PFSK-1 (cell line): ENCODE results near the gene ATP2A2.

Source experiments
- FOXP2 ChIP-seq: optimal IDR thresholded peaks from 2 replicates; pipeline ENCODE3; 2011; ENCODE audit warnings: borderline replicate concordance, control low read depth, inconsistent platforms; ENCODE audit not compliant: insufficient read depth; ENCODE audit errors: extremely low read length, extremely low read depth
- SIN3A ChIP-seq: IDR thresholded peaks from 2 replicates; pipeline ENCODE4 v1.6.1; 2012; ENCODE audit warnings: mild to moderate bottlenecking, low read length, moderate library complexity, borderline replicate concordance; ENCODE audit not compliant: insufficient read depth
- TF ChIP-seq, protein P1 (sequence below), 2 experiments: IDR thresholded peaks; 2 replicates each; pipeline versions ENCODE4 v1.6.1 to v1.8.0; 2011 to 2012; ENCODE audit warnings: low read depth in 2 of 2, low read length in 2 of 2, control low read depth in 1 of 2, inconsistent platforms in 1 of 2, mild to moderate bottlenecking in 1 of 2, moderate library complexity in 1 of 2; ENCODE audit not compliant: insufficient read depth in 1 of 2

DNA sequence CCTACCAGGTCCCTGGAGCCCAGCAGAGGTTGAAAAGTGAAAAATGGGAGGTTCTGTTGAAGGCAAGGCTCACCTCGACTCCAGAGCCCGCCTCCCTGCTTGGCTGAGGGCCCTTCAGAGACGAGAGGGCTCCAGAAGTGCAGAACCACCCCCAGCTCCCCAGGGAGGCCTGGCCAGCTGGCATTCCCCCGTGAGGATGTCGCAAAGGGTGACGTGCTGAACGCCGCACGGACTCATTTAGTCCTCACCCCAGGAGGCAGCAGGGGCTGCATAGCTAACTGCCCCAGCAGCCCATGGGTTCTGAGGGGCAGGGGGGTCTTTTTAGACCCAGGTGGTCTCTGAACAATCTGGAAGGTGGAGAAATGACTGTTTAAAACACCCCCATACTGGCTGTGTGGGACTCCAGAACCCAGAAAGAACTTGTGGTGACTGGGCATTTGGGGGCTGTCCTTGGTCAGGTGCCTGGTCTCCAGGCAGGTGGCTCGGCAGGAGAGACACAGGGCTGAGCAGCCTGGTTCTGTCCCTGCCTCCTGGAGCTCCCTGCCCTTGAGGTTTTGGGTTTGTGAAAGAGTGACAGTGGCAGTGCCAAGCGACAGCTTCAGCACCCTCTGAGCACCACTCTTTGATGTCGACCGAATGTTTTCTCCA, 90.5 kb downstream of the ATP2A2 start:
- no peak for TF ChIP-seq SIN3A
- no peak for TF ChIP-seq FOXP2
- TF ChIP-seq, protein P1, sequence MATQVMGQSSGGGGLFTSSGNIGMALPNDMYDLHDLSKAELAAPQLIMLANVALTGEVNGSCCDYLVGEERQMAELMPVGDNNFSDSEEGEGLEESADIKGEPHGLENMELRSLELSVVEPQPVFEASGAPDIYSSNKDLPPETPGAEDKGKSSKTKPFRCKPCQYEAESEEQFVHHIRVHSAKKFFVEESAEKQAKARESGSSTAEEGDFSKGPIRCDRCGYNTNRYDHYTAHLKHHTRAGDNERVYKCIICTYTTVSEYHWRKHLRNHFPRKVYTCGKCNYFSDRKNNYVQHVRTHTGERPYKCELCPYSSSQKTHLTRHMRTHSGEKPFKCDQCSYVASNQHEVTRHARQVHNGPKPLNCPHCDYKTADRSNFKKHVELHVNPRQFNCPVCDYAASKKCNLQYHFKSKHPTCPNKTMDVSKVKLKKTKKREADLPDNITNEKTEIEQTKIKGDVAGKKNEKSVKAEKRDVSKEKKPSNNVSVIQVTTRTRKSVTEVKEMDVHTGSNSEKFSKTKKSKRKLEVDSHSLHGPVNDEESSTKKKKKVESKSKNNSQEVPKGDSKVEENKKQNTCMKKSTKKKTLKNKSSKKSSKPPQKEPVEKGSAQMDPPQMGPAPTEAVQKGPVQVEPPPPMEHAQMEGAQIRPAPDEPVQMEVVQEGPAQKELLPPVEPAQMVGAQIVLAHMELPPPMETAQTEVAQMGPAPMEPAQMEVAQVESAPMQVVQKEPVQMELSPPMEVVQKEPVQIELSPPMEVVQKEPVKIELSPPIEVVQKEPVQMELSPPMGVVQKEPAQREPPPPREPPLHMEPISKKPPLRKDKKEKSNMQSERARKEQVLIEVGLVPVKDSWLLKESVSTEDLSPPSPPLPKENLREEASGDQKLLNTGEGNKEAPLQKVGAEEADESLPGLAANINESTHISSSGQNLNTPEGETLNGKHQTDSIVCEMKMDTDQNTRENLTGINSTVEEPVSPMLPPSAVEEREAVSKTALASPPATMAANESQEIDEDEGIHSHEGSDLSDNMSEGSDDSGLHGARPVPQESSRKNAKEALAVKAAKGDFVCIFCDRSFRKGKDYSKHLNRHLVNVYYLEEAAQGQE (IDR thresholded peaks at IDR 0.05; ENCODE audit: insufficient read depth in 1 of 2, low read depth in 2 of 2, low read length in 2 of 2) = no peak
